Stimulated activated CD8-positive, alpha-beta memory T cell treated with anti-CD3 and anti-CD28 coated beads, Interleukin-12 subunit alpha, Interleukin-12 subunit beta, amount 100 ng/mL, for 1 hour (primary cell): ENCODE results near the gene CD28.

Source experiments
- DNase-seq: peaks from one replicate; pipeline ENCODE4 v3.0.0-alpha.2; 2020; ENCODE audit warnings: low read depth

Gene CD28

DNA sequence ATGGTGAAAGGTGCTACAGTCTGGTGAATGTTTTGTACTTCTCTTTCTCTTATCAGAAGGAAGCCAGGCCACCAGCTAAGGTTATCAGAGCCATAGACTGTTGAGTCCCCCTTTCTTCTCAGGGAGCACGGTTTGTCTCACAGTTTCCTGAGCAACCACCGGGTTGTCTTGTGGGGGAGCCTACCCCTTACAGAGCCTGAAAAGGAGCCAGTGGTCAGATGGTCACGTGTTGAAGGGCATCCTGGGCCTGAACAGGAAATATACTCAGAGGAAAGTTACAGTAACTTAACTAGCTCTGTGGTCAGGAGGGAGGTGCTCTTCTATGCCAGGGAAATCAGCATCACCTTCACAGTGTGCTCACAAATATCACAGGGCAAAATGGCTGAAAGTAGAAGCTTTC is 11.6 kb downstream of the CD28 start:
- DNase-seq: peak; percentile 46

DNA sequence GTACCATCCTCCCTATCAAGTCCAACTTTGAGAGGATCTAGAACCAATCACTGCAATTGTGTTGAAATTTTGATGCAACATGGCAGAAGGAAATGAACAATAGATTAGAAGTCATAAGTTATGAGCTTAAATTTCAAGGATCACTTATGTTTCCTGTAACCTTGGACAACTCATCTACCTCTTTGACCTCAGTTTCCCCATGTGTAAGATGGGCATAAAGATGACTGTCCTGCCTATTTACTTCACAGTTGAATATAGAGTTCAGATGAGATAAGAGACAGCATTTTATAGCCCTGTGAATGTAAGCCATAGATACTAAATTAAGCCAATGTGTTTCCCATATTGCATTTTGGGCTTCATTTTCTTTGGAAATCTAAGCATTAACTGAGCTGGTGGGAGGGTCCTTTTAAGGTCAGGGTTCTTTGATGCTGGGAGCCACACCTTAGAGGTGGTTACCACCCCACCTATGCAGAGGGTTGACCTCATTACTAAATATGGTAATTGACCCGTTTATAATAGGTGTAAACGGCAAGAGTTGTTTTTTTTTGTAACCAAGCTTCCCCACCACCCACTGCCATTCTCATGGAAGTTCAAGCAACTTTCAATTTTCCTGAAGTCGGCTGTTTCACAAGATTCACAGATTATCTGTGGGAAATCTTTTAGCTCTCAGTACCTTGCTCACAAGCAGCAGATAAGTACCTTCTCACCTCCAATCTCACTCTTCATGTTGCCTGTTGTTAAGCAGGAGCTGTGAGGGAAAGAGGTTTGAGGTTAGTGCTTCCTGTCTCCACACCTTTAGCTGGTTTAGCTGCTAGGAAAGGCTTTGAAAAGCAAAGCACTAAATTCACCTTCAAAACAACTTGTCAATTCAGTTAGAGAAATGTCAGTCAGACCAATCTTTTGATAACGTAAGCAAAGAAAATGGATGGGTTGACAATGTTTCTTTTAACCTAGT is 13.3 kb downstream of the CD28 start:
- no peak for DNase-seq

DNA sequence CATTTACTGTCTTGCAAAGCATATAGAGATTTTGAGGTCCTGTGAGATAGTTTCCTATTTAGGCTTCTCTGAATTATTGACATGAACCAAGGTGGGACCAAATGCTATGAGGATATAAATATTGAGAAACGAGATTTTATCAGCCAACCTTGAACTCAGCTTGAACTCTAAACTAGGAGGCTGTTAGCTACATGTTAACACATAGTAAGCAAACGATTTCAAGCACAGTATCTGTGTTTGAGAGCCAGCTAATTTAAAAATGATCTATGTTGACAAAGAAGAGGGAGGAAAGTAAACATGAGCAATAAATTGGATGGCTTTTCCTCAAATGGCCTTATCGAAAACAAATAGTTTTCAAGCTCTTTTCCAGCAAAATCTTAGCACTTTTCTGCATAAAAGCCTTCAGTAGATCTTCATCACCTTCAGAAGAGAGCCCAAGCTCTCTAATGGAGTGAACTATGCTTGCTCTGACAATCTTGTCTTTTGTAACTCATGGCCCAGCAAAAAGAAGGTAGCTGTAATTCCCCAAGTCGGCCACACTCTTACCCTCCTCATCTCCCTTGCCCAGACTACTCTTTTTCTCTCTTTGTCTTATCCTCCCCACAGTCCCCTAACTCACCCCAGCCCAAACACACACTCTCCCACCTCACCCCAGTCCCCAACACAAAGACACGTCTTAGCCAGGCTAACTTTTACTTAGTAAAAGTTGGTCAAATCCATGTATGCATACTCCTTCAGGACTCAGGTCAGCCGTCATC is 14.7 kb downstream of the CD28 start:
- no peak for DNase-seq

DNA sequence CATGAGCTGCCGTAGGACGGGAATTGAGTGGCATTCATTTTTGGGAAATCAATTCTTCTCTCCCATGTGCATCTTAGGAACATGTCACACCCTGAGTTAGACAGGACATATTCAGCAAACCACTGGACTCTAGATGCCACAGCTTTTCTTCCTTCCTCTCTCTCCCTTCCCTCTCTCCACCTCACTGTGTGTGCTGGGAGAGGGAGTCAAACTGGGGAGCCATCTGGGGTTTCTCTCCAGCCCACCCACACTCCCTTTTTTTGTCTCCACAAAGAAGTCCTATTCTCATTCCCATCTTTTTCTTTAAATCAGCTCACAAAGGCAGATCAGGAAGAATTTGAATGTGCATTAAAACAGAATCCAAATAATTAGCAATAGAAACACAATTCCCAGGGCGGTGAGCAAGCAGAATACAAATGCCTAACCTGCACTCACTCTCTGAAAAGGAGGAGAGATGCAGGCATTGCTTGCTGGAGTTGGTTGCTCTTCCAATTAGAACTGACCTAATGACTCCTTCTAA is 15.4 kb downstream of the CD28 start:
- no peak for DNase-seq

DNA sequence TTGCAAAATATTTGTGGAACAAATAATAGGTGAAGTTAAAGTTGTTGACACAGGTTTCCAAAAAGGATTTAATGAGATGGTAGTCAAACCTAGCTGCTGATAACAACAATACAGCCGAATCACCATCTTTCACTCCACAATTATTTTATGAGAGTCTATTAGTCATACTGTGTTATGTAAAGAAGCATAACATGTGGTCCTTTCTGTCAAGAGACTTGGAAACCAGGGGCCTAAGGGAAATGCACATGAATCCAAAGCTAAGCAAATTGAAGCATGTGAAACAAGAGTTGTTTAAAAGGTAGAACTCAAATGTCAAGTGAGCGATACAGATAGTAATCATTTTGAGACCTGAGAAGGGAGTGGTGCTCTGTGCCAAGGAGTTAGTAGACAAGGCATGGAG is 16.0 kb downstream of the CD28 start:
- DNase-seq: no peak

DNA sequence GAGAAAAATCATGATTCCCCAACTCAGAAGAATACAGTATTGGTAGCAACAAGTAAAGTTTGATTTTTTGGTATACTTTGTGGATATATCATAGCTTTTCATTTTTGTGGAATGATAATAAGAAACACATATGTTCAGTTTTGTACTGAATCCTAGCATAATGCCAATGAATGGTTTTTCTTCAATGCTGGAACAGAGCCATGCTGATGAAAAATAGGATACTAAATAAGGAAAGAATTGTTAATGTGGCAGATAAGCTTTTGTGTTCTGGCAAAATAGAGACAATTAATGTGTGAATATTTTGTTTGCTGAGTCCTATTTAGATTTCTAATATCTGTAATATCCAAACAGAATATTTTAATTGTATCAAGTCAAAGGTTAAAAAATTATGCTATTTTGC is 21.9 kb downstream of the CD28 start:
- DNase-seq: no peak

DNA sequence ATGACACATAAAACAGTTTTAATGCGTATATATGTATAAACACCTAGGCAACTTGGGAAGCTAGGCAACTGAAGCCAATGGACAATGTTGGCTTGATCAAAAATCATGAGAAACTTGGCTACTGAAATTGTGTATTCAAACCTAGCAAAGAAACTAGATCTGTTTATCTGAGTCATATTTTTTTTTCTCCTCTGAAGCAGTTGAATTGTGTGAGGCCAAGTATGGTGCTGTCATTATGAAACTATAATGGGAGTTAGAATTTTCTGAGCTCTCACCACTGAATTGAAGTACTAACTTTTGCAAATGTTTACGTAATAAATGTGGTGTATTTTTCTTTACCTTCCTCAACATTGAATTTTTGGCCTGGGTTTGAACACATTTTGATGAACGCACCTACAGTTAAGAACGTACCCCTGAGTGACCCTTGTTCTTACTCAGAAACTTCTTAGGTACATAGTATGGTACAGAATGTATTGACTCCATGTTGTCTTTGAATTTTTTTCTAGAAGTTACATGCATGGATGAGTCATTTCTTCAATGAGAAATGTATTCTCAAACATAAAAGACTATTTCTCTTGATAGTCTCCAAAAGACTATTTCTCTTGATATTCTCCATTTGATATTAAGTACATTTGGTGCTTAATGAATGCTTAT is 23.8 kb downstream of the CD28 start:
- no peak for DNase-seq

DNA sequence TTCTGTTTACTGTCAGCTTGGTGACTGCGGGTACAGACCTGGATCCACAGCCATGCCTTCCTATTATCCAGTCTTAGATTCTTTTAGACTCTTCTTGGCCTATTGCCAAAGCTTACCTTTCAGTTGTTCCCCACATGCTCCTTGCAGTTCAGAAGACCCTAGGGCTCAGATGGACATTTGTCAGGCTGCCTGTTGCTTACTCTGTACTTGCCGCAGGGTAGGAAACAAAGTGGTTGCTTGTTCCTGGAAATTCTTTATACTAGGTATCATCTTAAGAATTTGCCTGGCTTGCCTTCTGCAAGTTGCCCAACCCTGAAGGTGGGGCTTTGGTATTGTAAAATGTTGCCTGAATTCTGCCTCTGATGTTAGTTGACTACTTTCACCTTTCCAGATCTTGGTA is 24.4 kb downstream of the CD28 start:
- DNase-seq: no peak

DNA sequence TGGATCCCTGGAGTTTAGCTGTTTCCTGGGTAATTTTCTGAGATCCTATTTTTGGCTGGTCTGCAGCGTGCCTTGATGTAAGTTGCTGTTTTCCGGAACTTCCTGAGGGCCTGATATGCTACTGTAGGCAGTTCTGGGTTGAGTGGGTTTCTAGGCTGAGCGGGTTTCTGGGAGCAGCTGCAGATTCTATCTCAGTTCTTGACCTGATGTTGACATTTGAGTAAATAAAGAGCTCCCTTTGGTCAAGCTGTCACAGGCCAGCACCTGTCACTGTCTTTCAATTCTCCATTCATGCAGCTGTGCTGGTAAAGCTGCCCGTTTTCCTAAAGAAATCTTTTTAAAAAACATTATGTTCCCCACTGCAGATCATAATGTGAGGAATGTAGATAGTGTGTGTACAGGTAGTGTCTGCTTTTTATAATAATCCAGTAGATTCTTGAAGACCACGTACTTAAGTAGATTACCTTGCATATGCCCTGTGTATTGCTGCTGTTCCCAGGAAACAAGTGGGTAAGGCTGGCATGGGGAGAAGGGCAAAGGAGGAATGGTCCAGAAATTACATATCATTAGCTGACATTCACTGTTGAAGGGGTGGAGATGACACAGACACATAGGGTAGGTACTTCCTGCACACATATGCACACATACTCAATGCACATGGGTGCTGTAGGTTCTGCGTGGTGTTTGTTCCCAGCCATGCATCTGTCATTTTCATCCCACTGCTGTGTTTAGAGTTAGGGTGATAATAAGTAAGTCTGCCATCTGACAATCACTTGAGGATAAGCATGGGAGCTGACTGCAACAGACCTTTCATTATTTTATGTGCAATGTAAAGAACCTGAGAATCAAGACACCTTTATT is 25.9 kb downstream of the CD28 start:
- no peak for DNase-seq

DNA sequence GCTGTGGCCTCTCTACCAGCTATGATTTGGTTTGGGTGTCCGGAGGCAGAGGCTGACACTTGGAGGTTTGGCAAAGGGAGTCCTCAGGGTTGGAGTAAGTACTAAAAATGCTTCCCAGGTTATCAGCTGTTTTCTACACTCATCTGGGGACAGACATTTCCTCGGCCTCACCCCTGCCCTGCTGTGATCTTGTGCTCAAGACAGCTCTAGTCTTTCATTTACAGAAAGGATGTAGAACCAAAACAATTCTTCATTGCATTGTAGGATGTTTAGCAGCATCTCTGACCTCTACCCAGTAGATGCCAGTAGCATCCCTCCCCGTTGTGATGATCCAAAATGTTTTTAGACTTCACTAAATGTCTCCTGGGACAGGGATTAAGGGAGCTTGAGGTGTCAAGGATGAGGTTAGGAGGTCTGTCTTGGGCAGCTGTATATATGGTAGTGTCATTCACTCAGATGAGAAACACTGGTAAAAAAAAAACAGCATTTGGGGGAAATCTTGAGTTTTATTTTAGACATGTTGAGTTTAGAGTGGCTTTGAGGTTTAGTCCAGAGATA is 26.6 kb downstream of the CD28 start:
- no peak for DNase-seq

DNA sequence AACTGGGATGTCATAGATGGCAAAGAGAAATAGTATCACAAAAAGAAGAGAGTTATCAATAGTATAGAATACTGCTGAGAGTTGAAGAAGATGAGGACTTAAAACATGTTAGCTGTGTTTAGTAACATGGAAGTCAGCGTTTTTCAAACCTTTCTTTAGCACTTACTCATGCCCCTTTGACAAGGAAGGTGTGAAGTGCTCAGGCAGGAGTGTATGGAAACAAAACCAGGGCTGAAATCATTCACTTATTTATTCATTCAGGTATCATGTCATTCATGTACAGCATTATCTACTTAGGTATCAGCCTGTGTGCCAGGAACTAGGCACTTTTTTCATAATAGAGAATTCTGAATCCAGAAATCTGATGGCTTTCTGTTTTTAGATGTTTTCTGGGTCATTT is 27.2 kb downstream of the CD28 start:
- DNase-seq: no peak

DNA sequence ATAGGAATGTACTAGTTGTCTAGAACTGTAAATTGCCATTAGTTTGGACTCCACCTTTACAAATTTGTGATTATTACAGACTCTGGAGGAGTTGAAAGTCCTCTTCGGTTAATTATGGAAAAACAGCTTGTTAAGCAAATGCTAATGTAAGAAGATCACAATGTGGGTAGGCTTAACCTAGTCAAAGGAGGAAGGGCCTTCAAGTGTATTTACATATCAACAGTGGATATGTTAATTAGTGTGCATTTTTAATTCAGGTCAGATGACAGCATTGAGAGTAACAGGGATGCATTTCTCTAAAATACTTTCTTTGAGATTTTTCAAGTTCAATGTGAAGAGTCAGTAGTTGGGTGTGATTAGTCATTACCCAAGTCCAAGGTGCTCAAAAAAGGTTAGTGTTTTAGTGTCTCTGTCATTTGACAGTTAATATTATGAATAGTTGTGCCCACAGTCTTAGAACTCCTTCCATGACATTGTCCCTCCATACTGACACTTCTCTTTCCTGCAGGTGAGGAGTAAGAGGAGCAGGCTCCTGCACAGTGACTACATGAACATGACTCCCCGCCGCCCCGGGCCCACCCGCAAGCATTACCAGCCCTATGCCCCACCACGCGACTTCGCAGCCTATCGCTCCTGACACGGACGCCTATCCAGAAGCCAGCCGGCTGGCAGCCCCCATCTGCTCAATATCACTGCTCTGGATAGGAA is 28.0 kb downstream of the CD28 start:
- DNase-seq: no peak

DNA sequence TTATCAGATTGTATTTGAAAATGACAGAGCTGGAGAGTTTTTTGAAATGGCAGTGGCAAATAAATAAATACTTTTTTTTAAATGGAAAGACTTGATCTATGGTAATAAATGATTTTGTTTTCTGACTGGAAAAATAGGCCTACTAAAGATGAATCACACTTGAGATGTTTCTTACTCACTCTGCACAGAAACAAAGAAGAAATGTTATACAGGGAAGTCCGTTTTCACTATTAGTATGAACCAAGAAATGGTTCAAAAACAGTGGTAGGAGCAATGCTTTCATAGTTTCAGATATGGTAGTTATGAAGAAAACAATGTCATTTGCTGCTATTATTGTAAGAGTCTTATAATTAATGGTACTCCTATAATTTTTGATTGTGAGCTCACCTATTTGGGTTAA is 30.9 kb downstream of the CD28 start:
- DNase-seq: no peak

DNA sequence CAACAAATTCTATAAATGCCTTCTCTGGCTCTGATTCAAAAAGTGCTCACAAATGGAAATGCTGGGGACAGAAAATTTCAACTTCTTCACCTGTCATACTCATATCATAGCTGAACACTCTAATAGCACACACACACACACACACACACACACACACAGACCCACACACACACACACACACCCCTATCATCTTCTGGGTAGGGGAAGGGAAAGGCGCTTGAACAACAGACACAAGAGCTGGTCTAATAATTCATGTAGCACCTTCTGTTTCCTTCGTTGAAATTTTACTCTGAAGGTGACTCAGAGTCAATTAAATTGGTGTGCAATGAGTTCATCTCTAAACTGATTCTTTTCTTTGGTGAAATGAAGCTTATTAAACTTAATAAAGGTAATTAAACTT is 32.9 kb downstream of the CD28 start:
- DNase-seq: no peak

DNA sequence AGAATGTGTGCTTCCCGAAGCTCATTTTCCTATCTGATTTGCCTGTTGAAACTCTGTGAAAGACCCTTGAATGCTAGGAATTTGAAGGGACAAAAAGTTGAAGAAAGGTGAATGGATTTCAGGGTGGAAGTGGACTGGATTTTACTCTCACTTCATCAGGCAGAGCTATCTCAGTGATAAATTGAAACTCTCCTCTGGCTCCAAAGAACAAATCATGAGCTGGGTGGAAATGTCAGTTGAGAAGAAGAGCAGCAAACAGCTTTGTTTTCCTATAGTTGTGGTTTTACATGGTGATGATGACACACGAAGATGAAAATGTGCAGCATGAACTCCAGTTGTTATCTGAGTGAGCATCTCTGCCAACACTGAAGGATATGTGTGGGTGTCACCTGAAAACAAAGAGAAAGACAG is 34.4 kb downstream of the CD28 start:
- DNase-seq: no peak

DNA sequence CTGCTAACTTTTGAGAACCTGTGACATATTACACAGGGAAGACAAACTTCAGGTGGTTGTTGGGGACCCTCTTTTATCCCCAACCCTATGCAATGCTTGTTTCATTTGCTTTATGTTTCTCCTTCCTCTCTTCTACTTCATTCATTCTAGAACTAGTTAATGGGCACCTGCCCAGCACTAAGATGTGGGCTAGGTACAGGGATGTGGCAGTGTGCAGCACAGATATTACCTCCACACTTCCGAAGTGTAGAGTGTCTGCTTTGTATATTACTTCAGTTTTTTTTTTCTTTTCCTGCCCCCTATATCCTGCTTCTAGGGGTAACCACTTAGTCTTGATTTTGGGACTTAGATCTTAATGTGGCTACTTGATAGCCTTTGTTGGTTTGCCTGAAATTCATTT is 35.1 kb downstream of the CD28 start:
- DNase-seq: no peak

DNA sequence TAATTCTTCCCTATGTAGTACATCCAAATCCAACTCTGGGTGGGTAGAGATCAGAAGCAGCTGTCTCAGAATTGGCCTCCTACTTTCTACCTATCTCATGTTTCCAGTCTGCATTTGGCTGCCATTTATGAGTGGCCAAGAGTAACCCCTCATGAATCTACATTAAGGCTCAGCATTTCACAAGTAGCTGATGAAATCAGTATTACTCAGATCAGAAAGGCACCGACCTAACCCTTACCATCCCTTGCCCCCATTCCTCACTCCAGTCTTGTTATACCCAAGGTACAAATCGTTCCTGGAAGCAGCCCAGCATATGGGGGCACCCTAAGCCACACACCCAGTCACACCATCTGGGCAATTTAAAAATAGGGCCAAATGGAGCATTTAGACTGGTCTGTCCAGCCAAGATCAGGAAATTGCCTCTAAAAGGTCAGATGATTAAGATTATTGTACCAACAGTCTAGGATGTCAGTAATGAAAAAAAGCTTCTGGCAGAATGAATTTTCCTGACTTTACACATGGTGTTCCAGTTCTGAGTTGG is 37.1 kb downstream of the CD28 start:
- no peak for DNase-seq

DNA sequence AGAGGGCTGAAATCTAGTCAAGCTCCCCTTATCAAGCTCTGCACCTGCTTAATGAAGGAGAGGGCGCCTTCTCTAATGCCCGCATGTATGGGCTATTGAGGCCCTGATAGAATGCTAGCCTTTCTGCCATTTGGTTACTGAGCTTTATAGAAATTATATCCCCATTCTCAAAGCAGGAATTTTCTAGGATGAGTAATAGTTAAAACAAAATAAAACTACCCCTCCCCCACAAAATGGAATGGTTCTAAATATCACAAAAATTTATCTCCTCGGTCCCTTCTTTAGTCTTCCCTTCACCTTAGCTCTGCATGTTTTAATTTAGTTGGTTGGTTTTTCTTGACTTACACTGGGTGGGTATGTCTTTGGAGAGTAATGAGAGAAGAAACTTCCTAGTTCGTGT is 37.7 kb downstream of the CD28 start:
- DNase-seq: no peak

DNA sequence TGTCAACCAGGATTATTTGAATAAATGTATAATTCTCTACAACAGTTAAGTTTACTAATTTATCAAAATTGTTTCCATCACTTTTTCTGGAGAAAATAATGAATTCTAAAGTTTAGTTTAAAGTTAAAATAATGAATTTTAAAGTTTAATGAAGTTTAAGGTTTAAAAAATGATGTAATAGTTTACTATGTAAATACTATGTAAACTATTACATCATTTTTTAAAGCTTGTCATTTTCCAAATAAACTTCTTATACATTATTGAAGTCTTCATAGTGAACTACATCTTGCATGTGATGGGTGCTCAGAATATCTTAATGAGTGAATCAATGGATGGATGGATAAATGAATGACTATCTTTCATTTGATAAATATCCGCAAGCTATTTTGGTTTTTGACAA is 38.8 kb downstream of the CD28 start:
- no peak for DNase-seq

DNA sequence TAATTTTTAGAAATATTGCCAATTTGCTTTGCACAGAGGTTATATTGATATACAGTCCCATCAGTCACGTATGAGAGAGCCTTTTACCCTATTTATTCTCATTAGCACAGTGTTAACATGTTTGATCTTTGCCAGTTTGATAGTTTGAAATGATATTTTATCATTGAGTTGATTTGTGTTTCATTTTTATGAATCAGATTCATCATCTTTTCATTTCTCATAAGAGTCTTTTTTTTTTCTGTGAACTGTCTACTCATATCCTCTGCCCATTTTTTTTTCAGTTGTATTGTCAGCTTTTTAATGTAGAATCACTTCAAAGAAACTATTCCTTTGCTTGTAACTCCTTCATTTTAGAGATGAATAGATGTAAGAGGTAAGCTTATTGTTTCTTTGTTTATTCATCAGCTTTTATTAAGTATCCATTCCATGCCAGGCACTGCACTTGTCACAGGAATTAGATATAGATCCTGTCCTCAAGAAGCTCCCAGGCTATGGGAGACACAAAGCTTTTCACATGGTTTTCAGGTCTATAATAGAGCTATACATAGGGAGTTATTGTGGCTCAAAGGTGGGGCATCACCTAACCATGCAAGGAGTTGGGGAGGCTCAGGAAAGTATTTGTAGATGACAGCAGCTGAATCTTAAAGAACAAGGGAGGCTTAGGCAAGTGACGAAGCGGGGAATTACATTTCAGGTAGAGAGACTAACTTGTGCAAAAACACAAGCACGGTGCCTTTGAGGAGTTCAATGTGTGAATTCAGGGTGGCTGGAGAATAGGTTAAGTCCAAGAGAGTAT is 42.1 kb downstream of the CD28 start:
- DNase-seq: no peak
